ENCODE results near the gene APBA1.

The APBA1 gene

GRCh38 chr9:69673311-69673640, 1.1 kb upstream of the APBA1 start:
- Histone ChIP-seq H3K27me3 (ENCODE audit: low read length) (no peaks in the 10 kb centered on the region), H2AFZ (ENCODE audit: low read depth, low read length, severe bottlenecking) (peak overlapping the region; percentile 71), H3K9me2 (replicated peaks; ENCODE audit: insufficient read depth, low read length) (no peaks in the 10 kb centered on the region), H3K9me3 (ENCODE audit: insufficient read depth, low read length) (no peaks in the 10 kb centered on the region), H4K20me1 (ENCODE audit: low read depth, low read length) (no peaks in the 10 kb centered on the region), H3F3A (ENCODE audit: insufficient read depth) (no peaks in the 10 kb centered on the region), H3K4me3 (ENCODE audit: insufficient read depth, low read length, poor library complexity, severe bottlenecking) (peak overlapping the region; percentile 48), H3K4me2 (ENCODE audit: low read depth, low read length, poor library complexity, severe bottlenecking) (peak overlapping the region; percentile 57), H3K79me2 (ENCODE audit: insufficient read depth, low read length) (no peaks in the 10 kb centered on the region), H3K36me3 (ENCODE audit: low read length) (no peaks in the 10 kb centered on the region), H3K9ac (ENCODE audit: low read length) (peak overlapping the region; percentile 36), H3K27ac (ENCODE audit: low read depth, low read length) (no peak overlapping the region)
- TF ChIP-seq EZH2phosphoT487 (conservative IDR thresholded peaks at IDR 0.05; ENCODE audit: low read length) (no peak), CTCF (IDR thresholded peaks at IDR 0.05; ENCODE audit: insufficient read depth, low read length, poor library complexity, severe bottlenecking) (no peak)

GRCh38 chr9:69672596-69673310, 582 bp upstream of the APBA1 start:
- no peaks in the 10 kb centered on the region for H3K9me3 ChIP-seq (ENCODE audit: insufficient read depth, low read length)
- H3K9me2 ChIP-seq (replicated peaks; ENCODE audit: insufficient read depth, low read length) = no peaks in the 10 kb centered on the region
- no peaks in the 10 kb centered on the region for H4K20me1 ChIP-seq (ENCODE audit: low read depth, low read length)
- peak overlapping the region; percentile 48 for H3K4me3 ChIP-seq (ENCODE audit: insufficient read depth, low read length, poor library complexity, severe bottlenecking)
- TF ChIP-seq CTCF (IDR thresholded peaks at IDR 0.05; ENCODE audit: insufficient read depth, low read length, poor library complexity, severe bottlenecking) = peak; percentile 72
- TF ChIP-seq EZH2phosphoT487 (conservative IDR thresholded peaks at IDR 0.05; ENCODE audit: low read length) = no peak
- no peaks in the 10 kb centered on the region for H3K79me2 ChIP-seq (ENCODE audit: insufficient read depth, low read length)
- no peak overlapping the region for H3K27ac ChIP-seq (ENCODE audit: low read depth, low read length)
- no peaks in the 10 kb centered on the region for H3F3A ChIP-seq (ENCODE audit: insufficient read depth)
- peak overlapping the region; percentile 57 for H3K4me2 ChIP-seq (ENCODE audit: low read depth, low read length, poor library complexity, severe bottlenecking)
- H2AFZ ChIP-seq (ENCODE audit: low read depth, low read length, severe bottlenecking) = peak overlapping the region; percentile 71
- no peaks in the 10 kb centered on the region for H3K36me3 ChIP-seq (ENCODE audit: low read length)
- peak overlapping the region; percentile 36 for H3K9ac ChIP-seq (ENCODE audit: low read length)
- no peaks in the 10 kb centered on the region for H3K27me3 ChIP-seq (ENCODE audit: low read length)

DNA sequence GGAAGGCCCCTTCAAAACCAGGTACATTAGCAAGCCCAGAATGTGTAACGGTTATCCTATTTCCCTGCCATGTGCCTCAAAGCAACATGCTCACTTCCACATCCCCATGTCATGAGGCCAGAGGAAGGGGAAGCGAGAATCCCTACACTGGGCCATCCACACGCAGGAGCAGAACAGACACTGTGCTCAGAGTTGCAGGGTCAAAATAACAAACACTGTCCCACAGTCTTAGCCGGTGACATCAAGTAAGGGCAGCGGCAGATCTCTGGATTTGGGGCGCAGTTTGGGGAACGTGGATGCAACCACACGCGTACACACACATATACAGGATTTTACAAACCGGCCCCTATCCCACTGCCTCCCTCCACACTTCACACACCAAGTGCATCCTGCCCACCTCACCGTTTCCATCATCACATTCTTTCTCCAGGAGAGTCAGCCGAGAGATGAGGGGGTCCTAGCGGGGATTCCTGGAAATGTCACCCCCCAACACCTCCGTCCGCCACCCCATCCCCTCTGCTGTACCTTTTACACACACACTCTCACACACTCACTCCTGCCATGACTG, 776 bp downstream of the APBA1 start:
- H4K20me1 ChIP-seq (ENCODE audit: low read depth, low read length) = no peaks in the 10 kb centered on the region
- no peaks in the 10 kb centered on the region for H3K79me2 ChIP-seq (ENCODE audit: insufficient read depth, low read length)
- H3K9me2 ChIP-seq (replicated peaks; ENCODE audit: insufficient read depth, low read length) = no peaks in the 10 kb centered on the region
- H3K4me3 ChIP-seq (ENCODE audit: insufficient read depth, low read length, poor library complexity, severe bottlenecking) = no peak overlapping the region
- no peak overlapping the region for H2AFZ ChIP-seq (ENCODE audit: low read depth, low read length, severe bottlenecking)
- H3K4me2 ChIP-seq (ENCODE audit: low read depth, low read length, poor library complexity, severe bottlenecking) = no peak overlapping the region
- no peaks in the 10 kb centered on the region for H3K36me3 ChIP-seq (ENCODE audit: low read length)
- H3K9ac ChIP-seq (ENCODE audit: low read length) = no peak overlapping the region
- no peaks in the 10 kb centered on the region for H3K27me3 ChIP-seq (ENCODE audit: low read length)
- H3K9me3 ChIP-seq (ENCODE audit: insufficient read depth, low read length) = no peaks in the 10 kb centered on the region
- no peaks in the 10 kb centered on the region for H3F3A ChIP-seq (ENCODE audit: insufficient read depth)
- TF ChIP-seq CTCF (IDR thresholded peaks at IDR 0.05; ENCODE audit: insufficient read depth, low read length, poor library complexity, severe bottlenecking) (no peak), EZH2phosphoT487 (conservative IDR thresholded peaks at IDR 0.05; ENCODE audit: low read length) (no peak)
- no peak overlapping the region for H3K27ac ChIP-seq (ENCODE audit: low read depth, low read length)

All from SU-DHL-6 (cell line).